OCI-LY1 (cell line): Measurements from ENCODE around the gene DIPK1B.
A peak's percentile ranks its signal among the peaks of the same experiment; 100 is the strongest.

Experiments used
- H2AFZ ChIP-seq: fragments of 200-600 bp; sonication (generic), shearing (Covaris generic); 2 replicates; pipeline ENCODE4 v1.6.0; 2014; ENCODE audit warnings: antibody characterized with exemption, mild to moderate bottlenecking, low read length
- H3F3A ChIP-seq: fragments of 200-600 bp; sonication (generic), shearing (Covaris generic); 2 replicates; pipeline ENCODE4 v1.6.0; 2014; ENCODE audit warnings: mild to moderate bottlenecking, antibody characterized with exemption, low read length, moderate library complexity; ENCODE audit not compliant: insufficient read depth
- H3K27ac ChIP-seq: fragments of 200-600 bp; sonication (generic); 2 replicates; pipeline ENCODE4 v1.5.1; 2014; ENCODE audit warnings: low read length, mixed run types, mild to moderate bottlenecking, low read depth; ENCODE audit not compliant: poor library complexity, severe bottlenecking
- H3K27me3 ChIP-seq: fragments of 200-600 bp; sonication (generic); 2 replicates; pipeline ENCODE4 v1.6.0; 2014; ENCODE audit warnings: antibody characterized with exemption, mild to moderate bottlenecking, low read length, moderate library complexity; ENCODE audit not compliant: insufficient read depth
- H3K36me3 ChIP-seq: fragments of 200-600 bp; sonication (generic); 2 replicates; pipeline ENCODE4 v1.6.1; 2014; ENCODE audit warnings: mild to moderate bottlenecking, antibody characterized with exemption, low read length, moderate library complexity, mixed read lengths; ENCODE audit not compliant: insufficient read depth
- H3K4me1 ChIP-seq: fragments of 200-600 bp; sonication (generic); 2 replicates; pipeline ENCODE4 v1.5.1; 2014; ENCODE audit warnings: mild to moderate bottlenecking, low read length, moderate library complexity; ENCODE audit not compliant: insufficient read depth, severe bottlenecking
- H3K4me2 ChIP-seq: fragments of 200-600 bp; sonication (generic), shearing (Covaris generic); 2 replicates; pipeline ENCODE4 v1.6.1; 2014; ENCODE audit warnings: low read length
- H3K4me3 ChIP-seq: fragments of 200-600 bp; sonication (generic); 2 replicates; pipeline ENCODE4 v1.5.1; 2014; ENCODE audit warnings: low read length, low read depth, mild to moderate bottlenecking, mixed read lengths; ENCODE audit not compliant: poor library complexity, severe bottlenecking
- H3K79me2 ChIP-seq: fragments of 200-600 bp; shearing (Covaris generic); 2 replicates; pipeline ENCODE4 v1.6.1; 2016; ENCODE audit warnings: mixed run types, low read length, mixed read lengths; ENCODE audit not compliant: insufficient read depth
- H3K9ac ChIP-seq: fragments of 200-600 bp; sonication (generic), shearing (Covaris generic); 2 replicates; pipeline ENCODE4 v1.6.1; 2014; ENCODE audit warnings: mild to moderate bottlenecking, low read length, mixed read lengths
- H3K9me2 ChIP-seq: fragments of 200-600 bp; sonication (generic), shearing (Covaris generic); 2 replicates; pipeline ENCODE4 v1.6.1; 2014; ENCODE audit warnings: low read depth, mild to moderate bottlenecking, low read length, mixed read lengths
- H3K9me3 ChIP-seq: fragments of 200-600 bp; shearing (Covaris generic); 2 replicates; pipeline ENCODE4 v1.6.1; 2014; ENCODE audit warnings: low read length, mixed read lengths
- H4K20me1 ChIP-seq: fragments of 200-600 bp; sonication (generic), shearing (Covaris generic); 2 replicates; pipeline ENCODE4 v1.6.0; 2016; ENCODE audit warnings: mild to moderate bottlenecking, low read length; ENCODE audit not compliant: insufficient read depth
- EZH2 ChIP-seq: fragments of 200-600 bp; sonication (generic), shearing (Covaris generic); IDR thresholded peaks from 2 replicates; pipeline ENCODE4 v1.8.0; 2017; ENCODE audit warnings: borderline replicate concordance, mixed run types, mild to moderate bottlenecking, antibody characterized with exemption, low read length, moderate library complexity, mixed read lengths
- TF ChIP-seq, protein P1 (sequence below): fragments of 200-600 bp; sonication (generic), shearing (Covaris generic); IDR thresholded peaks from 2 replicates; pipeline ENCODE4 v1.5.1; 2017; ENCODE audit warnings: mild to moderate bottlenecking, antibody characterized with exemption, low read length, moderate library complexity, mixed read lengths

DIPK1B gene

DNA sequence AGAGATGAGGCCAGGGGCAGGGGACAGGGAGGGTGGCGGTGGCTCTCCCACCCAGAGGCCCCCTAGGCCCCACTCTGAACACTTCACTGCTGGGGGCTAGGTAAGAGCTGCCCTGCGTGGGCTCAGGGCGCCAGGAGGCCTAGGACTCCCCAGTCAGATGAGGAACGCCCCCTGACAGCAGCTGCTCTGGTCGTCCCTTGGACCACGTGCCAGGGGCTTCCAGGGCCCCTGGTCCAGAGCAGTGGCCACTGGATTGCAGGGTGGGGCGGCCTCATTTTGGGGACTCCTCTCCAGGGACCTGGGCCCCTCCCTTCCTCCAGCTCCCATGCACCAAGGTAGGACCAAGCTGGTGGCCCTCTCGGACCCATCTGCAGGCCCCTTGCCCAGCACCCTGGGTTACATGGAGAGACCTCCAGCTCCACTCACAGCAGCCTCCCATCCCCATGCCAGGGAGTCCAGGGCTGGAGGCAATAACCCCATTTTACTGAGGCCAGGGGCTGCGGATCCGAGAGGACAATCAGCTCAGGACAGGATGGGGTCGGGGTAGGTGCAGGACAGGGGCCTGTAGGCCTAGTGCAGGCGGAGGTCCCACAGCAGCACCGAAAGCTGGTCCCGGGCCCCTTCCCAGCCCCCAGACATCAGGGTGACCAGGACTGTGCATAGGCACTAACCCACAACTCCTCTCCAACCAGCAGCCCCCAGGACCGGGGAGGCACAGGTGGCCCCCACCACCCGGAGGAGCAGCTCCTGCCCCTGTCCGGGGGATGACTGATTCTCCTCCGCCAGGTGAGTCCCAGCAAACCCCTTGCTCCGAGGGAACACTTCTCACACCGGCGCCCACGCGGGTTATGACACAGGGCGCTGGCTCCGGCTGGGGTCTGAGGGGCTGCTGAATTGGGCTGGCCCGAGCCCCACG lies 48.1 kb upstream of the DIPK1B start:
- H3K4me3 ChIP-seq: no peak overlapping the region
- no peak overlapping the region for H2AFZ ChIP-seq
- H3K9me3 ChIP-seq: no peaks in the 10 kb centered on the region
- H3K4me1 ChIP-seq: no peaks in the 10 kb centered on the region
- H3K9ac ChIP-seq: no peak overlapping the region
- H3K9me2 ChIP-seq: no peaks in the 10 kb centered on the region
- H3K27ac ChIP-seq: no peak overlapping the region
- no peaks in the 10 kb centered on the region for H4K20me1 ChIP-seq
- peaks cover 22% of the 10 kb centered on the region; the same call in 1 of the 2 replicates for H3K27me3 ChIP-seq
- H3F3A ChIP-seq: no peaks in the 10 kb centered on the region
- H3K4me2 ChIP-seq: no peak overlapping the region
- no peaks in the 10 kb centered on the region for H3K36me3 ChIP-seq
- H3K79me2 ChIP-seq: no peaks in the 10 kb centered on the region
- TF ChIP-seq, protein P1, sequence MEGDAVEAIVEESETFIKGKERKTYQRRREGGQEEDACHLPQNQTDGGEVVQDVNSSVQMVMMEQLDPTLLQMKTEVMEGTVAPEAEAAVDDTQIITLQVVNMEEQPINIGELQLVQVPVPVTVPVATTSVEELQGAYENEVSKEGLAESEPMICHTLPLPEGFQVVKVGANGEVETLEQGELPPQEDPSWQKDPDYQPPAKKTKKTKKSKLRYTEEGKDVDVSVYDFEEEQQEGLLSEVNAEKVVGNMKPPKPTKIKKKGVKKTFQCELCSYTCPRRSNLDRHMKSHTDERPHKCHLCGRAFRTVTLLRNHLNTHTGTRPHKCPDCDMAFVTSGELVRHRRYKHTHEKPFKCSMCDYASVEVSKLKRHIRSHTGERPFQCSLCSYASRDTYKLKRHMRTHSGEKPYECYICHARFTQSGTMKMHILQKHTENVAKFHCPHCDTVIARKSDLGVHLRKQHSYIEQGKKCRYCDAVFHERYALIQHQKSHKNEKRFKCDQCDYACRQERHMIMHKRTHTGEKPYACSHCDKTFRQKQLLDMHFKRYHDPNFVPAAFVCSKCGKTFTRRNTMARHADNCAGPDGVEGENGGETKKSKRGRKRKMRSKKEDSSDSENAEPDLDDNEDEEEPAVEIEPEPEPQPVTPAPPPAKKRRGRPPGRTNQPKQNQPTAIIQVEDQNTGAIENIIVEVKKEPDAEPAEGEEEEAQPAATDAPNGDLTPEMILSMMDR: no peak
- no peak for TF ChIP-seq EZH2

DNA sequence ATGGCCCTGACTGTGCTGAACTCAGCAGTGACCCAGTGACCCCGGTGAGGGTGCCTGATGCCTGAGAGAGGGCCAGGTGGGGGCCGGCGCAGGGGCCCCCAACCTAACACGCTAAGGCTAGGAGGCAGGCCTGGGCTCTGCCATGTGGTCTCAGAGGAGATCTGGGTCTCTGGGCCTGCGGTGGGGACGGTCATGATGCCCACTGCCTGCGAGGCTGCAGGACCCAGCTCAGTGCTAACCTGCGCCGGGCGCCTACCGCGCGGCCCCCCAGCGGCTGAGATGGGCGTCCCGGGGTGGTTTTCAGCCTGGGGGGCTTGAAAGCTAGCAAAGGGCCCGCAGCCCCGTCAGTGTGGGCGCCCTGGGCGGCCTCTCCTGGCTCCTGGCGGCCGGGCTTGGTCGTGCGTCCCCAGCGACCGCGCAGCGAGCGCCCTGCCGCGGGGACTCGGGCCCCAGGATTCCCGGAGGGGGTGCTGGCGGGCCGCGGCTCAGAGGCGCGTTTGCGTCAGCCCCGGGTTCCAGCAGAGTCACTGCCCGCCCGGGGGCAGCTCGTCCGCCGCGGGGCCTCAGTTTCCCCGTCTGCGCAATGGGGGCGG lies 47.2 kb upstream of the DIPK1B start:
- Histone ChIP-seq H3K4me3 (peak overlapping the region; percentile 38), H3F3A (no peaks in the 10 kb centered on the region), H3K9me3 (no peaks in the 10 kb centered on the region), H3K4me2 (peak overlapping the region; percentile 32; the same call in 1 of the 2 replicates), H3K9me2 (no peaks in the 10 kb centered on the region), H3K36me3 (no peaks in the 10 kb centered on the region), H2AFZ (no peak overlapping the region), H3K4me1 (no peaks in the 10 kb centered on the region), H3K27ac (no peak overlapping the region), H3K27me3 (peaks cover 22% of the 10 kb centered on the region; the same call in 1 of the 2 replicates), H4K20me1 (no peaks in the 10 kb centered on the region), H3K79me2 (no peaks in the 10 kb centered on the region), H3K9ac (no peak overlapping the region)
- TF ChIP-seq, protein P1: no peak
- TF ChIP-seq EZH2: no peak

DNA sequence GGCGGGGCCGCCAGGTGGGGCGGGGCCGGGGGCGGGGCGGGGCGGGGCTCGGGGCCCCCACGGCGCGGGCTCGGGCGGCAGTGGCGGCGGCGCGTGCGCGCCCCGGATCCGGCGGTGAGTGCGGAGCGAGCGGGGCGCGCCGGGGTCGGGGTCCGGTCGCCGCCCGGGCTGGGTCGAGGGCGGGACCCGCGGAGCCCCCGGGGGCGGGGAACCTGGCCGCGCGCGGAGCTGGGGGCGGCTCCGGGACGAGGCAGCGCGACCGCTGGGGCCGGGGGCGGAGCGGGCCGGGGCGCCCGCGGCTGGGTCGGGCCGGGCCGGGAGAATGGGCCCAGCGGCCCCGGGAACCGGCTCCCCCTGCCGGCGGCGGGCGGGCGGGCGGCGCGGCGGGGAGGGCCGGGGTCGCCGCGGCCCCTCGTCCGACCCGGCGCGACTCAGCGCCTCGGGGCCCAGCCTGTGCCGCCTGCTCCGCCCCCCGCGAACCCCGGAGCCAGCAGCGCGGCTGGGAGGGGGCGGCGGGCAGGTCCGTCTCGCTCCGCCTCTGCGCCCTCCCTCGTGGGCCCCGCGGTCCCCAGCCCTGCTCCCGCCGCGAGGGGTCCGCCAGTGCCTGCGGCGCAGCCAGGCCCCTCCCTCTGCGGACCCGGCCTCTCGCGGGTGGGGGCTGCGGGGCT lies 46.5 kb upstream of the DIPK1B start:
- no peaks in the 10 kb centered on the region for H3K79me2 ChIP-seq
- peak overlapping the region; percentile 38 for H3K4me3 ChIP-seq
- no peaks in the 10 kb centered on the region for H4K20me1 ChIP-seq
- no peak overlapping the region for H3K9ac ChIP-seq
- H3F3A ChIP-seq: no peaks in the 10 kb centered on the region
- H3K9me3 ChIP-seq: no peaks in the 10 kb centered on the region
- H3K36me3 ChIP-seq: no peaks in the 10 kb centered on the region
- no peak overlapping the region for H3K27ac ChIP-seq
- H3K27me3 ChIP-seq: peaks cover 22% of the 10 kb centered on the region; the same call in 1 of the 2 replicates
- no peak for TF ChIP-seq EZH2
- TF ChIP-seq, protein P1: no peak
- no peak overlapping the region for H2AFZ ChIP-seq
- H3K4me2 ChIP-seq: 0 out of 2 replicates have a peak overlapping the region, but pooled peaks have one; percentile 26
- no peaks in the 10 kb centered on the region for H3K4me1 ChIP-seq
- no peaks in the 10 kb centered on the region for H3K9me2 ChIP-seq
